ENCODE data around the gene NR5A2. TPM values are rescaled to one million over a fixed set of nuclear protein-coding genes. Genes with fewer than 3 reads are reported as not detected.

The NR5A2 gene
- polyA plus RNA-seq, 1 donor (not counting 4 experiments of a cell fraction or from before 2014, with no cell fraction given) = 0.05 TPM

DNA sequence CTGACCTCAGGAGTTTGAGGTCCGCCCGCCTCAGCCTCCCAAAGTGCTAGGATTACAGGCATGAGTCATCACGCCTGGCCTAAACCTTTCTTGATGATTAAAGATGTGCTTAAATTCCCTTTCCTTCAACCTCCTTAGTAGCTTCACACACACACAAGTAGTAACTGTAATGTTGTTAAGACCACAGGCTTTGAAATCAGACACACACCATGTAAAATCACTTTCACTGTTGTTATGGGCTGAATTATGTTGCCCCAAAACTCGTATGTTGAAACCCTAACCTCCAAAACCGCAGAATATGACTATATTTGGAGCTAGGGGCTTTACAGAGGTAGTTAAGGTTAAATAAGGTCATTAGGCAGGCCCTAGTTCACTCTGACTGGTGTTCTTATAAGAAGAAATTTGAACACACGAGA is 180.2 kb downstream of the NR5A2 start:
- no peaks in the 10 kb centered on the region for H3K9me1 ChIP-seq (ENCODE audit: control insufficient read depth, extremely low read depth, insufficient read depth, low read length)
- no peaks in the 10 kb centered on the region for H3K36me3 ChIP-seq (ENCODE audit: control insufficient read depth in 2 of 2, extremely low read depth in 1 of 2, insufficient read depth in 2 of 2, low read length in 2 of 2)
- peaks cover 12% of the 10 kb centered on the region for H3K4me1 ChIP-seq (ENCODE audit: control insufficient read depth, extremely low read depth, insufficient read depth, low read length)
- H4K20me1 ChIP-seq (ENCODE audit: control insufficient read depth, extremely low read depth, insufficient read depth, low read length) = no peaks in the 10 kb centered on the region
- dilution Hi-C loops (cut with MboI; ENCODE audit: extremely low pct_ligation_motif_present, low sequenced_read_pairs) = no loop called here
- H3K4me2 ChIP-seq (ENCODE audit: control insufficient read depth, extremely low read depth, insufficient read depth, low read depth, low read length) = no peak overlapping the region
- H3K27ac ChIP-seq (ENCODE audit: control insufficient read depth, insufficient read depth, low read length) = no peak overlapping the region
- no peak overlapping the region for H2AFZ ChIP-seq (ENCODE audit: control insufficient read depth, low read length)
- no peak overlapping the region for H3K9ac ChIP-seq (ENCODE audit: control insufficient read depth, extremely low read depth, insufficient read depth, low read length)
- FAIRE-seq = peak; percentile 32
- H3K27me3 ChIP-seq (ENCODE audit: control insufficient read depth, extremely low read depth, insufficient read depth, low read length) = no peaks in the 10 kb centered on the region
- DNase-seq (ENCODE audit: low read depth, low spot score) = no peak
- no peak overlapping the region for H3K4me3 ChIP-seq (ENCODE audit: control insufficient read depth in 2 of 3, extremely low read depth in 1 of 3, insufficient read depth in 2 of 3, low read depth in 1 of 3, low read length in 3 of 3)
- TF ChIP-seq, protein P1, sequence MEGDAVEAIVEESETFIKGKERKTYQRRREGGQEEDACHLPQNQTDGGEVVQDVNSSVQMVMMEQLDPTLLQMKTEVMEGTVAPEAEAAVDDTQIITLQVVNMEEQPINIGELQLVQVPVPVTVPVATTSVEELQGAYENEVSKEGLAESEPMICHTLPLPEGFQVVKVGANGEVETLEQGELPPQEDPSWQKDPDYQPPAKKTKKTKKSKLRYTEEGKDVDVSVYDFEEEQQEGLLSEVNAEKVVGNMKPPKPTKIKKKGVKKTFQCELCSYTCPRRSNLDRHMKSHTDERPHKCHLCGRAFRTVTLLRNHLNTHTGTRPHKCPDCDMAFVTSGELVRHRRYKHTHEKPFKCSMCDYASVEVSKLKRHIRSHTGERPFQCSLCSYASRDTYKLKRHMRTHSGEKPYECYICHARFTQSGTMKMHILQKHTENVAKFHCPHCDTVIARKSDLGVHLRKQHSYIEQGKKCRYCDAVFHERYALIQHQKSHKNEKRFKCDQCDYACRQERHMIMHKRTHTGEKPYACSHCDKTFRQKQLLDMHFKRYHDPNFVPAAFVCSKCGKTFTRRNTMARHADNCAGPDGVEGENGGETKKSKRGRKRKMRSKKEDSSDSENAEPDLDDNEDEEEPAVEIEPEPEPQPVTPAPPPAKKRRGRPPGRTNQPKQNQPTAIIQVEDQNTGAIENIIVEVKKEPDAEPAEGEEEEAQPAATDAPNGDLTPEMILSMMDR (optimal IDR thresholded peaks at IDR 0.05 in 1 of 3, IDR thresholded peaks at IDR 0.05 in 1 of 3, conservative IDR thresholded peaks at IDR 0.05 in 1 of 3; ENCODE audit: extremely low read depth in 1 of 3, insufficient read depth in 2 of 3, low read length in 3 of 3) = no peak
- no peaks in the 10 kb centered on the region for H3K9me3 ChIP-seq (ENCODE audit: control insufficient read depth, low read depth, low read length)
- H3K79me2 ChIP-seq (ENCODE audit: control insufficient read depth, insufficient read depth, low read length) = no peaks in the 10 kb centered on the region

DNA sequence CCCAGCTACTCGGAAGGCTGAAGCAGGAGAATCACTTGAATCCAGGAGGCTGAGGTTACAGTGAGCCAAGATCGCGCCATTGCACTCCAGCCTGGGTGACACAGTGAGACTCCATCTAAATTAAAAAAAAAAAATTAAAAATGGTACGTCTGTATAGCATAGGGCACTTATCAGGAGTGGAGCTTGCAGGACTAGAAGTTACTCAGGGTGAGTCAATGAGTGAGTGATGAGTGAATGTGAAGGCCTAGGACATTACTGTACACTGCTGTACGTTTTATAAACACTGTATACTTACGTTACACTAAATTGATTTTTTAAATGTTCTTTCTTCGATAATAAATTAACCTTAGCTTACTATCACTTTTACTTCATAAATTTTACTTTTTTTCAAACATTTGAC is 183.6 kb downstream of the NR5A2 start:
- Histone ChIP-seq H3K79me2 (ENCODE audit: control insufficient read depth, insufficient read depth, low read length) (no peaks in the 10 kb centered on the region), H3K4me2 (ENCODE audit: control insufficient read depth, extremely low read depth, insufficient read depth, low read depth, low read length) (no peak overlapping the region), H3K9me1 (ENCODE audit: control insufficient read depth, extremely low read depth, insufficient read depth, low read length) (no peaks in the 10 kb centered on the region), H3K27ac (ENCODE audit: control insufficient read depth, insufficient read depth, low read length) (no peak overlapping the region), H3K4me1 (ENCODE audit: control insufficient read depth, extremely low read depth, insufficient read depth, low read length) (peaks cover 9% of the 10 kb centered on the region), H2AFZ (ENCODE audit: control insufficient read depth, low read length) (no peak overlapping the region), H3K9ac (ENCODE audit: control insufficient read depth, extremely low read depth, insufficient read depth, low read length) (no peak overlapping the region), H3K4me3 (ENCODE audit: control insufficient read depth in 2 of 3, extremely low read depth in 1 of 3, insufficient read depth in 2 of 3, low read depth in 1 of 3, low read length in 3 of 3) (no peak overlapping the region), H3K36me3 (ENCODE audit: control insufficient read depth in 2 of 2, extremely low read depth in 1 of 2, insufficient read depth in 2 of 2, low read length in 2 of 2) (no peaks in the 10 kb centered on the region), H3K27me3 (ENCODE audit: control insufficient read depth, extremely low read depth, insufficient read depth, low read length) (no peaks in the 10 kb centered on the region), H4K20me1 (ENCODE audit: control insufficient read depth, extremely low read depth, insufficient read depth, low read length) (no peaks in the 10 kb centered on the region), H3K9me3 (ENCODE audit: control insufficient read depth, low read depth, low read length) (no peaks in the 10 kb centered on the region)
- FAIRE-seq (no peak), DNase-seq (ENCODE audit: low read depth, low spot score) (no peak)
- dilution Hi-C loops (cut with MboI; ENCODE audit: extremely low pct_ligation_motif_present, low sequenced_read_pairs) = no loop called here
- TF ChIP-seq, protein P1 (optimal IDR thresholded peaks at IDR 0.05 in 1 of 3, IDR thresholded peaks at IDR 0.05 in 1 of 3, conservative IDR thresholded peaks at IDR 0.05 in 1 of 3; ENCODE audit: extremely low read depth in 1 of 3, insufficient read depth in 2 of 3, low read length in 3 of 3) = no peak
- no peak for TF ChIP-seq EZH2 (IDR thresholded peaks at IDR 0.05; ENCODE audit: low read length)

All from keratinocyte (primary cell).